ENCODE results near the gene DEFB124.

The DEFB124 gene

DNA sequence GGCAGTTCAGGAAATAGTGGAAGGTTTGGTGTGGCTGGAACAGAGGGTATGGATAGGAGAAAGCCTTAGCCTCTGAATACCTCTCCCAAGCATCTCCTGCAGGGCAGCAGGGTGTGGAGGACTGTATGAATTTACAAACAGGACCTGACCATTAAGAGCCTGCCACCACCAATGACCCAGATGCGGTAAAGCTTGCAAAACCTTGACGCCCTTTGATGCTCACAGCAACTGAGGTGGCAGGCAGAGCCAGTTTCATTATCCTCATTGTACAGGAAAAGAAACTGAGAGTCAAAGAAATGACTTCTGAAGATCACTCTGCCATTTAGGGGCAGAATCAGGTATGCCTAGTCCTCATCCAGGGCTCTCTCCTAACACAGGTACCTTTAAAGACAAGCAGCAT is 41.7 kb upstream of the DEFB124 start:
- DNase-seq (ENCODE audit: low spot score), result no peak
- no peak for ATAC-seq (ENCODE audit: low read depth)
- Histone ChIP-seq H3K9me3 (ENCODE audit: severe bottlenecking) (no peaks in the 10 kb centered on the region), H3K27me3 (ENCODE audit: insufficient read depth, poor library complexity, severe bottlenecking) (no peaks in the 10 kb centered on the region), H3K36me3 (ENCODE audit: low read depth) (peaks cover 67% of the 10 kb centered on the region), H3K4me1 (ENCODE audit: insufficient read depth, poor library complexity, severe bottlenecking) (peaks cover 22% of the 10 kb centered on the region), H3K27ac (ENCODE audit: poor library complexity, severe bottlenecking) (no peak overlapping the region), H3K4me3 (ENCODE audit: severe bottlenecking) (no peak overlapping the region)
- TF ChIP-seq, protein P1, sequence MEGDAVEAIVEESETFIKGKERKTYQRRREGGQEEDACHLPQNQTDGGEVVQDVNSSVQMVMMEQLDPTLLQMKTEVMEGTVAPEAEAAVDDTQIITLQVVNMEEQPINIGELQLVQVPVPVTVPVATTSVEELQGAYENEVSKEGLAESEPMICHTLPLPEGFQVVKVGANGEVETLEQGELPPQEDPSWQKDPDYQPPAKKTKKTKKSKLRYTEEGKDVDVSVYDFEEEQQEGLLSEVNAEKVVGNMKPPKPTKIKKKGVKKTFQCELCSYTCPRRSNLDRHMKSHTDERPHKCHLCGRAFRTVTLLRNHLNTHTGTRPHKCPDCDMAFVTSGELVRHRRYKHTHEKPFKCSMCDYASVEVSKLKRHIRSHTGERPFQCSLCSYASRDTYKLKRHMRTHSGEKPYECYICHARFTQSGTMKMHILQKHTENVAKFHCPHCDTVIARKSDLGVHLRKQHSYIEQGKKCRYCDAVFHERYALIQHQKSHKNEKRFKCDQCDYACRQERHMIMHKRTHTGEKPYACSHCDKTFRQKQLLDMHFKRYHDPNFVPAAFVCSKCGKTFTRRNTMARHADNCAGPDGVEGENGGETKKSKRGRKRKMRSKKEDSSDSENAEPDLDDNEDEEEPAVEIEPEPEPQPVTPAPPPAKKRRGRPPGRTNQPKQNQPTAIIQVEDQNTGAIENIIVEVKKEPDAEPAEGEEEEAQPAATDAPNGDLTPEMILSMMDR (IDR thresholded peaks at IDR 0.05; ENCODE audit: poor library complexity, severe bottlenecking), result no peak

DNA sequence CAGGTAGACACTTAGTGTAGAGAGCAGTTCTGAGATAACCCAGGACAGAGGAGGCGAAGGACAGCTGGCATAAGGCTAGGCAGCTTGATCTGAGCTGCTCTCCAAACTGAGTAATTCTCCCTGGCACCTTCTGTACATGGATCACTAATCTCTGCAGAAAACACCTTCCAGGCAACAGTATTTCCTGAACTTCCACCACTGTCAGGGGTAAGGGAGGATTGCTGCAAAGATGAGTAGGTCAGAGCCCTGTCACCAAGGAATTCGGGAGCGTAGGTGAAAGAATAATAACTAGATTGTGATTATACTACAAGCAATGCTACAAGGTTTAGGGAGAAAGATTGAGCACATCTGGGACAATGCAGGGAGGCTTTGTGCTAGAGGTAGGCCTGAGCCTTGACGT is 41.2 kb upstream of the DEFB124 start:
- H3K4me3 ChIP-seq (ENCODE audit: severe bottlenecking), result no peak overlapping the region

DNA sequence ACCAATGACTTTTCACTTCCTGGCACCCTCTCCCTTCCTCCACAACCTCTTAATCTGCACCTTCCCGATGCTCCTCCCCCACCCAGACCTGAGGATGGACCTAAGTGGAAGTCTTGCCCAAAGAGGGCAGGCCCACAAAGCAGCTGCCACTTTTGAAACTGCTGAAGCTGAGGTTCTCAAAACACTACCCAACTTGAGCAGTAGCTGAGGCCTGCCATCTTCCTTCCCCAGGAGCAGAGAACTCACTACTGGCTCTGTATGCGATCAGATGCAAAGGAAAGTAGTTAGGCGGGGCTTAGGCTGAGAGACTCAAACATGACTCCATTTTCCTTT is 40.8 kb upstream of the DEFB124 start:
- no peak for ATAC-seq (ENCODE audit: low read depth)
- Histone ChIP-seq H3K27ac (ENCODE audit: poor library complexity, severe bottlenecking) (peak overlapping the region; percentile 45), H3K4me1 (ENCODE audit: insufficient read depth, poor library complexity, severe bottlenecking) (peaks cover 22% of the 10 kb centered on the region), H3K36me3 (ENCODE audit: low read depth) (peaks cover 58% of the 10 kb centered on the region), H3K4me3 (ENCODE audit: severe bottlenecking) (peak overlapping the region; percentile 90), H3K27me3 (ENCODE audit: insufficient read depth, poor library complexity, severe bottlenecking) (no peaks in the 10 kb centered on the region), H3K9me3 (ENCODE audit: severe bottlenecking) (no peaks in the 10 kb centered on the region)
- no peak for DNase-seq (ENCODE audit: low spot score)
- TF ChIP-seq, protein P1 (IDR thresholded peaks at IDR 0.05; ENCODE audit: poor library complexity, severe bottlenecking), result no peak

More for the DNA sequence above, 41.2 kb upstream of the DEFB124 start:
- DNase-seq (ENCODE audit: low spot score), result no peak
- Histone ChIP-seq H3K9me3 (ENCODE audit: severe bottlenecking) (no peaks in the 10 kb centered on the region), H3K27ac (ENCODE audit: poor library complexity, severe bottlenecking) (peak overlapping the region; percentile 45), H3K36me3 (ENCODE audit: low read depth) (peaks cover 62% of the 10 kb centered on the region), H3K4me1 (ENCODE audit: insufficient read depth, poor library complexity, severe bottlenecking) (peaks cover 22% of the 10 kb centered on the region), H3K27me3 (ENCODE audit: insufficient read depth, poor library complexity, severe bottlenecking) (no peaks in the 10 kb centered on the region)
- ATAC-seq (ENCODE audit: low read depth), result no peak
- TF ChIP-seq, protein P1 (IDR thresholded peaks at IDR 0.05; ENCODE audit: poor library complexity, severe bottlenecking), result no peak

DNA sequence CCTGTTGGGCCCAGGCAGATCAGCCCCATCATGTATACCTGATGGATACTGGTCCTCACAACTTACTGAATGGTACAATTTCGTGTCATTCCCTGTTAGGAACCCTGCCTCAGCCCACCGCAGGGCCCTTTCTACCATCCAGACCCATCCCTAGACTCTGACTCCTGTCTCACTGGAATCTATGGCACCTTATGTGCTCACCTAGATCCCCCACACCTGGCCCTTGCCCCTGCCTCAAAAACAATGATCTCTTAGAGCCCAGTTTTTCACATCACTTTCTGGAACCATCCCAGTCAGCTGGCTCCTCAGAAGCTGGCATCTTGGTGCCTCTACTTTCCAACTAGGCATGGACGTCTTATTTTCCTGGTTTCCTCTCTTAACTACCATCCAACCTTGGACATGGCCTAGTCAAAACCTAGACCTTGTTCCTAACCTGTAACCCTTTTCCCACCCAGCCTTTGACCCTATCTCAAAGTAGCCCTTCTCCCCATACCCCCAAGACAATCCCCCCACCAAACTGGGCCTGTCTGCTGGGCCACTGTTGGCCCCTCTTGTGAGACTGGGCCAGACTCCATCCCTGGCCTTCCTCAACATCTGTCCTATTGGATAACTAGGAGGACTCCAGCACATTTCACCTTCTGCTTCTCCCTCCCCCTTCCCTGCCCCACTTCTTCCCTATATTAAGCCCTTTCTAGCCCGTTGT is 40.3 kb upstream of the DEFB124 start:
- DNase-seq (ENCODE audit: low spot score), result no peak
- no peaks in the 10 kb centered on the region for H3K27me3 ChIP-seq (ENCODE audit: insufficient read depth, poor library complexity, severe bottlenecking)
- TF ChIP-seq, protein P1 (IDR thresholded peaks at IDR 0.05; ENCODE audit: poor library complexity, severe bottlenecking), result no peak
- no peaks in the 10 kb centered on the region for H3K9me3 ChIP-seq (ENCODE audit: severe bottlenecking)
- peak overlapping the region; percentile 90 for H3K4me3 ChIP-seq (ENCODE audit: severe bottlenecking)
- ATAC-seq (ENCODE audit: low read depth), result no peak
- peaks cover 53% of the 10 kb centered on the region for H3K36me3 ChIP-seq (ENCODE audit: low read depth)
- H3K4me1 ChIP-seq (ENCODE audit: insufficient read depth, poor library complexity, severe bottlenecking), result peaks cover 22% of the 10 kb centered on the region
- H3K27ac ChIP-seq (ENCODE audit: poor library complexity, severe bottlenecking), result peak overlapping the region; percentile 45

Data from RWPE2 (cell line).